HG02610 (cell line): Measurements from ENCODE around the gene NACA2.
"Not testable (repeated sequence)": the region's sequence is repeated elsewhere in the genome, so short reads cannot be mapped to it uniquely, and the experiment has no call there.

Experiments used
- ATAC-seq: cut with Tn5 transposase; IDR thresholded peaks from one replicate; pipeline ENCODE4 v1.9.1; 2021; ENCODE audit warnings: mild to moderate bottlenecking, moderate library complexity; ENCODE audit not compliant: unreplicated experiment

The NACA2 gene

DNA sequence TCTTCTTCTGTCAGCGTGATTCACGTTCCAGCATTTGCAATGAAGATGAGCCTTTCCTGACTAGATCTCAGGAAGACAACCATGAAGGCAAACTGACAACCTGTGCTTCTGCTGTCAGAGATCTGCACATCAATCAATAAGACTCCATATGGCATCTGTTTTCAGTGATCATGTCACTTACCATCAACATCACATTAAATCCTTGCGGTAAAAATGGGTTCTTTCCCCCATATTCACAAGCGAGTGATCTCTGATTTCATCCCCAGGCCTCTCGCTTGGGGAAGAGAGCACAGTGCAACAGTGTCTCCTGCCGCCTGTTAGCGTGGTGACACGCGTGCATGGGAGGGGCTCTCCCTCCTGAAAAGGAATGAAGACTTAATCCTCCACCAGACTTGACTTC lies 11.1 kb downstream of the NACA2 start:
- no peak for ATAC-seq

DNA sequence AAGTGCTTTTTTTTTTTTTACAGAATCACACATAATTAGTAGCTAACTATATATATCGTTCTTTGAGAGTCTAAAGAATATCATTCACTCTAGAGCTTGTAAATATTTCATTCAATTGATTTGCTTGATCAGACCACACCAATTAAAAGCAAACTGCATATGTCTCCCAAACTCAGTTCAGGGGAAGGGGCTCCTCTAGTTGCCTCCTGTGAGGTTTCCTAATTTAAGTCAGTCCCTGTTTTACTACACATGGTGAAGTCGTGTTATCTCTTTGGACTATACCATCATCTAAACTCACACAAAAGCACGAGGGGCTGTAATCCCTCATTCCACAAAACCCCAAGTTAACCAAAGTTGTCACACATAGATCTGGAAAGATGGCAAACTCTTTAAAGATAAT lies 11.7 kb downstream of the NACA2 start:
- no peak for ATAC-seq

DNA sequence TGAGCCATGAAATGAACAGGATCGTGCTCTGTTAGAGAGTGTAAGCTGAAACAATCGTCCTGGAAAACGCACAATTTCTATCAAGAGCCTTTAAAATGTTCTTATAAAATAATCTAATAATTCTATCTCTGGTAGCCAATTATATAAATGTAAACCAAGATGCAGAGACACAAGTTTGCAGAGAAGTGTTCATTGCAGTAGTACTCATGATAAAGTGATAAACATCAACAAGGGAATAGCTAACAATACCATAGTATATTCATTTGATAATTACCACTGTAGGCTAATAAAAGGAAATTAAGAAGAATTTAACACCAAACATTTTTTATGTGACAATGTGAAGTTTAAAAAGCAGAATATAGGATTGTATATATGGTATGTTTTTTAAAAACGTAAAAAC lies 12.4 kb downstream of the NACA2 start:
- no peak for ATAC-seq

- no peak for ATAC-seq
These were observed 15.0 kb downstream of the NACA2 start for GRCh38 chr17:61575983-61576382.

GRCh38 chr17:61575352-61575975 lies 15.6 kb downstream of the NACA2 start:
- ATAC-seq: no peak

- no peak for ATAC-seq
These were observed 16.3 kb downstream of the NACA2 start for GRCh38 chr17:61574542-61575351.

- not testable (repeated sequence) for ATAC-seq
These were observed 18.5 kb downstream of the NACA2 start for GRCh38 chr17:61572547-61572946.

DNA sequence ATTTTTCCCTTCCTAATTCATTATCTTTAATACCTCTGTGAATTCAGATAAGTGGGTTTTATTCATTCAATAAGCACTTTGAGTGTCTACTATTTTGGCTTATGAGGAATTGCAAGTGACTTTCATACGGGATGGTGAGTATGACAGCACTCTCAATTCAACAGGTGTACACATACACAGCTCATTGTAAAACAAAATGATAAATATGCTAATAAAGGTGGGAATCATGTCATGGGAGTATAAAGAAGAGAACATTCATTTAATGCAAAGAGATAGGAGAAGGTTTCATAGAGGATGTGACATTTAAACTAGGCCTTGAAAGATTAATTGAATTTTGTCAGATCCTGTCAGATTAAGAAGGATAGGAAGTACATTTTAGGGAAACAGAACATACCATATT lies 19.4 kb downstream of the NACA2 start:
- ATAC-seq: no peak

DNA sequence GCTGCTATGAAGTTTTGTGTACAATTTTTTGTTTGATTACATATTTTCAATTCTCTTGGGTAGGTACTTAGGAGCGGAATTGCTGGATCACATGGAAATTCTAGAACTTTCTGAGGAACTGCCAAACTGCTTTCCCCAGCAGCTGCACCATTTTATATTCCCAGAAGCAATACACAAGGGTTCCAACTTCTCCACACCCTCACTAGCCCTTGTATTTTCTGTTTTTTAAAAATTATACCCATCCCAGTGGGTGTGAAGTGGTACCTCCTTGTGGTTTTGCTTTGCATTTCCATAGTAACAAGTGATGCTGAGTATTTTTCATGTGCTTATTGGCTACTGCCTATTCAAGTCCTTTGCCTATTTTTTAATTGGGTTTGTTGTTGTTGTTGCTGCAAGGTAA lies 20.9 kb downstream of the NACA2 start:
- no peak for ATAC-seq

DNA sequence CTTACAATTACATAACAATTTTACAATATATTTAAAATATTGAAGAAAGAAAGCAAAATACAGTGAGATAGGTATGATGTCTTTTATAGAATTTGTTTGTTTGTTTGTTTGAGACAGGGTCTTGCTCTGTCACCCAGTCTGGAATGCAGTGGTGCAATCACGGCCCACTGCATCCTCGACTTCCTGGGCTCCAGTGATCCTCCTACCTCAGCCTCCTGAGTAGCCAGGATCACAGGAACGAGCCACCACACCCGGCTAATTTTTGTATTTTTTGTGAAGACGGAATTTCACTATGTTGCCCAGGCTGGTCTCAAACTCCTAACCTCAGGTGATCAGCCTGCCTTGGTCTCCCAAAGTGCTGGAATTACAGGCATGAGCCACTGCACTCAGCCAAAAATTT lies 21.5 kb downstream of the NACA2 start:
- ATAC-seq: not testable (repeated sequence)

GRCh38 chr17:61568219-61569072 lies 22.6 kb downstream of the NACA2 start:
- no peak for ATAC-seq

DNA sequence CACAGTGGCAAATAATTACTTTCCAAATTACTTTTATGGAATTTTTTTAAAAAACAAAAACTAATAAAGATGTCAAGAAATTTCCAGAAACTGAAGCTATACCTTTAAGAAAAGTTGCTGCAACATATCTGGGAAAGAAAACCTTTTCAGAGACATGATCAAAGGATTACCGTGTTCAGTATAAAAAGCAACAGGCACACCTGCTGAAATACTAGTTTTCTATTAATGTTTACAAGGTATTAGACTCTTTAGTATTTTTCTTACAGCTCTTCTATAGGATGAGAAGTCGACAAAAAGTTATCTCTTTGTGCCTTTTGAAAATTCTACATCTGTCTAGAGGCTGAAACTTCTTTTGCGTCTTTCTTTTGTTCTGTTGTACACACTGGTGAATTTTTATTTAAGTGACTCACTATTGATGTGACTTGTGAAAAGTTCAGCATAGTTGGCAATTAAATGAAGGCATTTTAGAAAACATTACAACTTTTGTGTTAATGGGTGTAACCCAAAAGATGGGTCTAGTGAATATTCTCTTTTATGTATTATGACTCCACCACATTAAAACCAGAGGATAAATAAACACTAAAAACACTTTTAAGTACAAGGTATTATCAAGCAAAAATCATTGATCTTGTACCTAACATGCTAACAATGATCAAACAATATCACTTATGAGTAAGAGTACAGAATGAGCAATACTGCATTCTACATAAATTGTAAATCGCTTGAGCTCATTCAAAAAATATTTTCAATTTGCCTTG lies 23.8 kb downstream of the NACA2 start:
- ATAC-seq: no peak

GRCh38 chr17:61566448-61566847 lies 24.6 kb downstream of the NACA2 start:
- ATAC-seq: not testable (repeated sequence)

DNA sequence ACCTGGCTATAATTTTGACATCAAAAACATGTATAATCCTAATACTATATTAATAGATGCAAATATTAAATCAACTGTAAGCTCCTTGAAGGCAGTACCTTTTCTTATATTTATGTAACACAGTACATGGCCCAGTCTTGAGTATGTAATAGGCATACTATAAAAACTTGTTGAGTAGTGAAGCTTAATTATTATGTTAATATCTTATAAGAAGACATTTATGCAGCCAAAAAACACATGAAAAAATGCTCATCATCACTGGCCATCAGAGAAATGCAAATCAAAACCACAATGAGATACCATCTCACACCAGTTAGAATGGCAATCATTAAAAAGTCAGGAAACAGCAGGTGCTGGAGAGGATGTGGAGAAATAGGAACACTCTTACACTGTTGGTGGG lies 25.2 kb downstream of the NACA2 start:
- not testable (repeated sequence) for ATAC-seq

DNA sequence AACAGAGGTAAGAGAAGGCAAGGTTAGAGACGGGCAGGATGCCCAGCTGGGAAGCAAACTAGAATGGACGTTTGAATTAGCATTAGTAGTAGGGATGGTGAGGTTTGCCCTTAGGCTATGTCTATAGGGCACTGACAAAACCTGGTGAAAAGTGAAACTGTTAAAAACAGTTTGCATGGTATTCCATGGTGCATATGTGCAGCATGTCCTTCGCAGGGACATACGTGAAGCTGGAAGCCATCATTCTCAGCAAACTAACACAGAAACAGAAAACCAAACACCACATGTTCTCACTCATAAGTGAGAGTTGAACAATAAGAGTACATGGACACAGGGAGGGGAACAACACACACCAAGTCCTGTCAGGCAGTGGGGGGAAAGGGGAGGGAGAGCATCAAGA lies 25.8 kb downstream of the NACA2 start:
- ATAC-seq: no peak

GRCh38 chr17:61562287-61562686 lies 28.7 kb downstream of the NACA2 start:
- no peak for ATAC-seq

DNA sequence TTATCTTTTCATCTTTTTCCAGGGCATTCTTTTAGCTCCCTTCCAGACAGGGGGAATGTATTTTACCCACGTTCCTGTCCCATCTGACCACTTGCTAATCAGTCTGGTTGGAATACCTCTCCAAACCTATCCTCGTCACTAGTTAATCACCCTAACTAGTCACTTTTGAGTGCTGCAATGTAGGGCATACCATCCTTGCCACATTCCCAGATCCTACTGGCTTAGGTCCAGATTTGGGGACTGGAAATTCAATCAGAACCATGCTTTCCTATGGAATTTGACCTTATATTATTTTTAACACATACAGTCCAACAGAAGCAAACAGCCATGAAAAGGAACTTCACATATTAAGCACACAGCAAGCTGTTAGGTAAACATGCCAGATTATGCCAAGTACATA lies 29.7 kb downstream of the NACA2 start:
- no peak for ATAC-seq

DNA sequence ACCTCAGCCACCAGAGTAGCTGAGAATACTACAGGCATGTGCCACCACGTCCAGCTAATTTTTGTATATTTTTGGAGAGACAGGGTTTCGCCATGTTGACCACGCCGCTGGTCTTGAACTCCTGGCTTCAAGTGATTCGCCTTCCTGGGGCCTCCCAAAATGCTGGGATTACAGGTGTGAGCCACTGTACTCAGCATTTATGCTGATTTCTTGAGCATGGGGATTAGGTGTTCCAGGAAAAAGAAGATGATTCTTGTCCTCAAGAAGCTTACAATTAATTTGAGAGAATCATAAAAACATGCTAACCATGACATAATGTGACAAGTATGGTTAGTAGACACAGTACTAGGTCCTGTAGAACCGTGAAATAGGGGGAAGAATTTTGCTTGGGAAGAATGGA lies 30.9 kb downstream of the NACA2 start:
- ATAC-seq: no peak

GRCh38 chr17:61556224-61557188 lies 34.5 kb downstream of the NACA2 start:
- ATAC-seq: no peak

GRCh38 chr17:61555127-61555566 lies 35.9 kb downstream of the NACA2 start:
- no peak for ATAC-seq
